Glomerular endothelial cell (primary cell): ENCODE measurements around the gene DAP. TPM values are rescaled to one million over a fixed set of nuclear protein-coding genes. Genes with fewer than 3 reads are reported as not detected.

Experiments used
- DNase-seq: peaks from one replicate; pipeline ENCODE4 v3.0.0-alpha.2; 2011; ENCODE audit warnings: low read depth, low spot score; ENCODE audit errors: extremely low read depth
- total RNA-seq: library from RNA; depleted of rRNA; stranded (reverse); fragments of >200 nt; gene quantifications from 2 replicates; pipeline ENCODE4 v1.2.3, GENCODE V29; 2015

The DAP gene
- total RNA-seq, 1 donor from 2014 or later = 118 TPM

GRCh38 chr5:10761933-10762775 is 1.1 kb upstream of the DAP start:
- peak; percentile 23 for DNase-seq

- DNase-seq = no peak
These were observed 181 bp downstream of the DAP start for GRCh38 chr5:10760921-10761184.

- peak; percentile 41 for DNase-seq
These were observed 726 bp downstream of the DAP start for GRCh38 chr5:10760096-10760920.

- DNase-seq = no peak
These were observed 1.9 kb downstream of the DAP start for GRCh38 chr5:10759111-10759510.

GRCh38 chr5:10757922-10758555 is 3.0 kb downstream of the DAP start:
- DNase-seq = no peak

GRCh38 chr5:10757043-10757442 is 4.0 kb downstream of the DAP start:
- no peak for DNase-seq

GRCh38 chr5:10756549-10756948 is 4.5 kb downstream of the DAP start:
- DNase-seq = no peak

GRCh38 chr5:10753178-10753577 is 7.9 kb downstream of the DAP start:
- no peak for DNase-seq

GRCh38 chr5:10752451-10752850 is 8.6 kb downstream of the DAP start:
- no peak for DNase-seq

- no peak for DNase-seq
These were observed 10.1 kb downstream of the DAP start for GRCh38 chr5:10750909-10751308.

- no peak for DNase-seq
These were observed 13.1 kb downstream of the DAP start for GRCh38 chr5:10747678-10748622.

GRCh38 chr5:10746711-10747110 is 14.3 kb downstream of the DAP start:
- no peak for DNase-seq

GRCh38 chr5:10745133-10745532 is 15.9 kb downstream of the DAP start:
- DNase-seq = no peak

- DNase-seq = no peak
These were observed 16.4 kb downstream of the DAP start for GRCh38 chr5:10744681-10745080.

- no peak for DNase-seq
These were observed 17.1 kb downstream of the DAP start for GRCh38 chr5:10743951-10744350.

GRCh38 chr5:10743526-10743925 is 17.5 kb downstream of the DAP start:
- DNase-seq = no peak

GRCh38 chr5:10741661-10742060 is 19.4 kb downstream of the DAP start:
- no peak for DNase-seq

GRCh38 chr5:10740384-10740783 is 20.6 kb downstream of the DAP start:
- no peak for DNase-seq

GRCh38 chr5:10737880-10738279 is 23.2 kb downstream of the DAP start:
- DNase-seq = no peak

- DNase-seq = no peak
These were observed 24.2 kb downstream of the DAP start for GRCh38 chr5:10736808-10737207.

GRCh38 chr5:10736354-10736753 is 24.7 kb downstream of the DAP start:
- no peak for DNase-seq
